A549 (cell line): Measurements from ENCODE around the gene KDM4D. TPM values are rescaled to one million over a fixed set of nuclear protein-coding genes. Genes with fewer than 3 reads are reported as not detected.

ENCODE experiments used
- ATAC-seq, 2 experiments: fragments of 200-7000 bp in 1 of 2; fragments of >200 bp in 1 of 2; cut with Nextera tagmentation in 1 of 2; cut with Tn5 transposase in 1 of 2; 3 replicates each; pipeline versions ENCODE4 v1.8.0 to v1.9.1; 2018 to 2020; ENCODE audit warnings: mild to moderate bottlenecking in 1 of 2, moderate library complexity in 1 of 2
- CTCF ChIA-PET: fragments of 300-600 bp; sonication (Branson Sonifier 250); formaldehyde crosslinking; extraction: SDS; loops from one replicate; lab custom pipeline; 2021; ENCODE audit warnings: antibody characterized with exemption, inconsistent platforms; lab: Yijun Ruan, JAX
- POLR2A ChIA-PET: fragments of 350-600 bp; formaldehyde crosslinking; extraction: SDS; loops from one replicate; lab custom pipeline; 2021; ENCODE audit warnings: antibody characterized with exemption, inconsistent platforms; lab: Yijun Ruan, JAX
- DNase-seq, 2 experiments: peaks; one replicate each; pipeline versions ENCODE4 v3.0.0 to v3.0.0-alpha.2; 2011 to 2016; ENCODE audit warnings: low read depth in 1 of 2, low spot score in 1 of 2
- FAIRE-seq: peaks from 2 replicates; lab custom pipeline; 2011; peaks lifted over from hg19 to GRCh38; lab: Jason Lieb, UNC
- H3K27ac ChIP-seq, 2 experiments: fragments of >200 bp; sonication (Bioruptor Twin); formaldehyde crosslinking; 3 replicates each; pipeline ENCODE4 v1.5.1; 2016 to 2017
- H3K4me1 ChIP-seq: fragments of >200 bp; sonication (Bioruptor Twin); formaldehyde crosslinking; 3 replicates; pipeline ENCODE4 v1.6.1; 2016
- H3K4me2 ChIP-seq: fragments of >200 bp; sonication (Bioruptor Twin); formaldehyde crosslinking; 3 replicates; pipeline ENCODE4 v1.6.1; 2016
- H3K4me3 ChIP-seq: fragments of >200 bp; sonication (Bioruptor Twin); formaldehyde crosslinking; 3 replicates; pipeline ENCODE4 v1.5.1; 2016
- H3K9me3 ChIP-seq: fragments of >200 bp; sonication (Bioruptor Twin); formaldehyde crosslinking; 3 replicates; pipeline ENCODE4 v1.6.1; 2016
- ATOH8 ChIP-seq: fragments of 250-450 bp; sonication (Bioruptor Pico); IDR thresholded peaks from 2 replicates; pipeline ENCODE4 v1.5.0; 2020; ENCODE audit warnings: low read depth, mild to moderate bottlenecking, moderate library complexity
- BCL3 ChIP-seq: fragments of >200 bp; sonication (Bioruptor Twin); formaldehyde crosslinking; IDR thresholded peaks from 3 replicates; pipeline ENCODE4 v1.6.1; 2016
- CEBPB ChIP-seq, 2 experiments: fragments of >200 bp in 1 of 2; sonication (Bioruptor Twin) in 1 of 2; formaldehyde crosslinking in 1 of 2; IDR thresholded peaks; 2 replicates each; pipeline ENCODE4 v1.6.1; 2012 to 2016
- CTCF ChIP-seq: fragments of >200 bp; sonication (Bioruptor Twin); formaldehyde crosslinking; IDR thresholded peaks from 3 replicates; pipeline ENCODE4 v1.5.1; 2016
- EHMT2 ChIP-seq: fragments of 200-600 bp; sonication (generic); IDR thresholded peaks from 2 replicates; pipeline ENCODE4 v1.6.1; 2016; ENCODE audit warnings: antibody characterized with exemption, low read depth, mild to moderate bottlenecking, moderate library complexity
- ELK1 ChIP-seq: fragments of 150-350 bp; IDR thresholded peaks from 2 replicates; pipeline ENCODE4 v1.6.1; 2014; ENCODE audit warnings: low read depth, mild to moderate bottlenecking, low read length
- EP300 ChIP-seq, 2 experiments: fragments of >200 bp; sonication (Bioruptor Twin); formaldehyde crosslinking; IDR thresholded peaks; 2 replicates in 1 of 2; 3 replicates in 1 of 2; pipeline ENCODE4 v1.6.1; 2016 to 2017
- FOSB ChIP-seq: fragments of 250-450 bp; sonication (Bioruptor Pico); IDR thresholded peaks from 2 replicates; pipeline ENCODE4 v1.5.0; 2020; ENCODE audit warnings: mild to moderate bottlenecking, moderate library complexity
- FOSL2 ChIP-seq, 2 experiments: fragments of 450-650 bp in 1 of 2; fragments of >200 bp in 1 of 2; sonication (Bioruptor Twin) in 1 of 2; formaldehyde crosslinking; IDR thresholded peaks; 2 replicates each; pipeline versions ENCODE4 v1.5.0 to v1.6.1; 2016 to 2020; ENCODE audit warnings: mild to moderate bottlenecking in 1 of 2, moderate library complexity in 1 of 2
- GATA3 ChIP-seq: IDR thresholded peaks from 2 replicates; pipeline ENCODE4 v1.6.1; 2012; ENCODE audit warnings: borderline replicate concordance
- HMGXB4 ChIP-seq: fragments of 250-450 bp; sonication (Bioruptor Pico); IDR thresholded peaks from 2 replicates; pipeline ENCODE4 v1.5.0; 2021; ENCODE audit warnings: mild to moderate bottlenecking, moderate library complexity, borderline replicate concordance
- JUN ChIP-seq, 2 experiments: fragments of >200 bp; sonication (Bioruptor Twin); formaldehyde crosslinking; IDR thresholded peaks; 2 replicates in 1 of 2; 3 replicates in 1 of 2; pipeline ENCODE4 v1.6.1; 2016 to 2017
- MAX ChIP-seq: IDR thresholded peaks from 2 replicates; pipeline ENCODE4 v1.6.1; 2012
- MAZ ChIP-seq: fragments of 150-350 bp; IDR thresholded peaks from 2 replicates; pipeline ENCODE4 v1.6.1; 2014; ENCODE audit warnings: antibody characterized with exemption, low read depth, low read length, borderline replicate concordance
- PBX3 ChIP-seq: IDR thresholded peaks from 2 replicates; pipeline ENCODE4 v1.6.1; 2012
- RARB ChIP-seq: fragments of 250-450 bp; sonication (Bioruptor Pico); IDR thresholded peaks from 2 replicates; pipeline ENCODE4 v1.8.0; 2021; ENCODE audit warnings: mild to moderate bottlenecking, moderate library complexity
- RCOR1 ChIP-seq: fragments of 150-350 bp; IDR thresholded peaks from 2 replicates; pipeline ENCODE4 v1.6.1; 2014; ENCODE audit warnings: antibody characterized with exemption, low read length, low read depth
- SMC3 ChIP-seq: fragments of >200 bp; sonication (Bioruptor Twin); formaldehyde crosslinking; IDR thresholded peaks from 3 replicates; pipeline ENCODE4 v1.6.1; 2018; ENCODE audit warnings: inconsistent platforms
- TP53 ChIP-seq: fragments of 250-450 bp; sonication (Bioruptor Pico); IDR thresholded peaks from 2 replicates; pipeline ENCODE4 v1.5.0; 2021; ENCODE audit warnings: mild to moderate bottlenecking, moderate library complexity
- USF2 ChIP-seq: fragments of 450-650 bp; IDR thresholded peaks from 2 replicates; pipeline ENCODE4 v1.6.1; 2014; ENCODE audit warnings: antibody characterized with exemption
- ZFP36 ChIP-seq: fragments of 450-650 bp; IDR thresholded peaks from 2 replicates; pipeline ENCODE4 v1.6.1; 2014; ENCODE audit warnings: borderline replicate concordance; ENCODE audit not compliant: partially characterized antibody
- WGBS: methylation state at CpG from one replicate; pipeline ENCODE4 v1.1.6; 2017; ENCODE audit errors: missing lambda C conversion rate; 5-methylcytosine and 5-hydroxymethylcytosine counted together
- polyA plus RNA-seq, 4 experiments: library from polyadenylated mRNA; depleted of rRNA in 3 of 4; stranded (reverse); fragments of >200 nt; fragmentation: RNase III in 1 of 4; extraction: RNeasy Plus Mini Kit Qiagen cat#74134 plus additional on column Dnase treatment in 1 of 4; gene quantifications; 2 replicates in 3 of 4; 3 replicates in 1 of 4; pipeline ENCODE4 v1.2.3, GENCODE V29; 2011 to 2017

Gene KDM4D
- polyA plus RNA-seq, 2 of the 4 experiments (the other 2 are of a cell fraction), result 0.58 to 1.1 TPM

- TF ChIP-seq JUN (IDR thresholded peaks at IDR 0.05) (peak; percentile 31 to 52; a peak in 3 of 5 replicates), SMC3 (no peak), CTCF (no peak), MAX (peak; percentile 22; the same call in 1 of the 2 replicates), BCL3 (peak; percentile 39; the same call in 1 of the 3 replicates), MAZ (no peak), GATA3 (no peak), FOSL2 (IDR thresholded peaks at IDR 0.05) (no peak), FOSL2 (CRISPR knock-in tag; IDR thresholded peaks at IDR 0.05) (no peak)
Observed at GRCh38 chr11:94973099-94973968, at the start of gene KDM4D, which contains the start of gene CWC15 (continued).

- TF ChIP-seq PBX3 (no peak), BCL3 (no peak), USF2 (no peak), CEBPB (IDR thresholded peaks at IDR 0.05) (no peak), HMGXB4 (CRISPR knock-in tag) (no peak), FOSL2 (IDR thresholded peaks at IDR 0.05) (no peak), FOSL2 (CRISPR knock-in tag; IDR thresholded peaks at IDR 0.05) (no peak), MAZ (no peak), SMC3 (no peak), EHMT2 (no peak), RARB (CRISPR knock-in tag) (no peak), EP300 (IDR thresholded peaks at IDR 0.05) (no peak), RCOR1 (no peak), ELK1 (no peak), ATOH8 (no peak), FOSB (CRISPR knock-in tag) (no peak), TP53 (CRISPR knock-in tag) (no peak), GATA3 (no peak), ZFP36 (no peak)
- 56% methylated on average over 6 of the region's 6 CpGs for WGBS
- H3K9me3 ChIP-seq, result no peaks in the 10 kb centered on the region
- ChIA-PET POLR2A (no interaction called here), CTCF (no interaction called here)
- no peak overlapping the region for H3K4me2 ChIP-seq
- no peak overlapping the region for H3K4me3 ChIP-seq
- no peak for FAIRE-seq
- H3K27ac ChIP-seq, result no peak overlapping the region
- H3K4me1 ChIP-seq, result no peaks in the 10 kb centered on the region
- no peak for ATAC-seq
- DNase-seq, result no peak
Observed at GRCh38 chr11:94924171-94924572, 49.3 kb upstream of the KDM4D start.
